DMS53 treated with DMSO at 0.1 percent for 48 hours (cell line): Measurements from ENCODE around the gene POLA2.
"Not testable (repeated sequence)": the region's sequence is repeated elsewhere in the genome, so short reads cannot be mapped to it uniquely, and the experiment has no call there.

Source experiments
- DNase-seq: peaks from one replicate; lab custom pipeline; 2025; ENCODE audit not compliant: unreplicated experiment; lab: John Stamatoyannopoulos, UW

POLA2 gene, protein sequence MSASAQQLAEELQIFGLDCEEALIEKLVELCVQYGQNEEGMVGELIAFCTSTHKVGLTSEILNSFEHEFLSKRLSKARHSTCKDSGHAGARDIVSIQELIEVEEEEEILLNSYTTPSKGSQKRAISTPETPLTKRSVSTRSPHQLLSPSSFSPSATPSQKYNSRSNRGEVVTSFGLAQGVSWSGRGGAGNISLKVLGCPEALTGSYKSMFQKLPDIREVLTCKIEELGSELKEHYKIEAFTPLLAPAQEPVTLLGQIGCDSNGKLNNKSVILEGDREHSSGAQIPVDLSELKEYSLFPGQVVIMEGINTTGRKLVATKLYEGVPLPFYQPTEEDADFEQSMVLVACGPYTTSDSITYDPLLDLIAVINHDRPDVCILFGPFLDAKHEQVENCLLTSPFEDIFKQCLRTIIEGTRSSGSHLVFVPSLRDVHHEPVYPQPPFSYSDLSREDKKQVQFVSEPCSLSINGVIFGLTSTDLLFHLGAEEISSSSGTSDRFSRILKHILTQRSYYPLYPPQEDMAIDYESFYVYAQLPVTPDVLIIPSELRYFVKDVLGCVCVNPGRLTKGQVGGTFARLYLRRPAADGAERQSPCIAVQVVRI

DNA sequence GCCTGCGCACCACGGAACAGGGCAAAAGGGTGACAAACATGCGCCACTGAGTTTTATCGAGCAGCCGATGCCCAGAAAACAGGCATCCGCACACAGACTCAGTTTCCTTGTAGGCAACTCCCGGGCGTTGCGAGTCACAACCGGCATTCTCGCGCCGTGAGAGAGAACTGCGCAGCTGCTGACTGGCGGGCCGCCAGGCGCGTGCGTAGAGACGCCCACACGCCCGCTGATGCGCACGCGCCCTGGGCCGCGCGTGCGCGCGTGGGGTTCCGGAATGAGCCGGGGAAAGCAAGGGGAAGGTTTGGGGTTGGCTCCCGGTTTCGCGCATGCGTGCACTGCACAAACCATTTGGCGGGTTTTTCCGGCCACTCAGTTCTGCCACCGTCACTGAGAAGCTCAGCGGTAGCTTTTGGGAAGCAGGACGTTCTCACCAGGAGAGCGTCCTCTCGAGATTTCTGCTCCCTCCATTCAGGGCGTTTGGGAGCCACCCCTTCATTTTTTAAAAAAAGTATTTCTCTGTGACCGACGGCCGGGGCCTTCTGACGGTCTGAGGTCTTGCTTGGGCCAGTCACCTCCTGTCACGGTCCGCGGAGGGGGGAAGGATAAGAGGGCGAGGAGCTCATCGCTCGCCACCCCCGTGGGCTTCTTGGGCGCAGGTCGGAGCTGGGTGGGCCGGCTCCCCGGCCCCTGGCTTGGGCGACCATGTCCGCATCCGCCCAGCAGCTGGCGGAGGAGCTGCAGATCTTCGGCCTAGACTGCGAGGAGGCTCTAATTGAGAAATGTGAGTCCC is at the start of gene POLA2:
Gene POLA2 (plus strand): TSS at position 372 of the 790 bp plus-strand sequence. CDS start 331 bp downstream, at position 703.
- DNase-seq: peak; percentile 92

DNA sequence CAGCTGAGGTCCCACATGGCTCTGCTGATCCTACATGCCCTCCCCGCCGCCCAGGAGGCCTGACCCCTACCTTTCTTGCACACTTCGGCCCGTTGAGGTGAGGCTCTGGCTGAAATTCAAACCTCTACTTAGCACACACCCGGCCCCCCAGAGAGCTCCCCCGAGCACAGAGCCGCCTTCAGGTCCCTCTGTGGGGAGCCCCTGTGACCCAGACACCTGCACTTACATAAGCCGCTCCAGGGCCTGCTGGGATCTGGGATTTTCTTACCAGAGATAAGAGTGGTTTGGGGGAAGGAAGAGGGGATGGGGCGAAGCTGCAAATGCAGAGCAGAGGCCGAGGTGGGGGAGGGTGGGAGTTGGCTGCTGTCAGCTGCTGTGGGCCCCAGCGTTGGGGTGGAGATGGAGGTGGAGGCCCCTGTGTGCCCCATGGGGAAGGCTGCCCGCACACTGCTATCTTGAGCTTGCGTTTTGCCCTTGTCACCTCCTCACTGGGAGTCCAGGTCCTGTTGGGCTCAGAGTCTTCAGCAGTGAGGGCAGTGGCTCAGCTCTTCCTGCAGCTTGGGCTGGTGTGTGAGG is 49.4 kb upstream of the POLA2 start:
- no peak for DNase-seq

DNA sequence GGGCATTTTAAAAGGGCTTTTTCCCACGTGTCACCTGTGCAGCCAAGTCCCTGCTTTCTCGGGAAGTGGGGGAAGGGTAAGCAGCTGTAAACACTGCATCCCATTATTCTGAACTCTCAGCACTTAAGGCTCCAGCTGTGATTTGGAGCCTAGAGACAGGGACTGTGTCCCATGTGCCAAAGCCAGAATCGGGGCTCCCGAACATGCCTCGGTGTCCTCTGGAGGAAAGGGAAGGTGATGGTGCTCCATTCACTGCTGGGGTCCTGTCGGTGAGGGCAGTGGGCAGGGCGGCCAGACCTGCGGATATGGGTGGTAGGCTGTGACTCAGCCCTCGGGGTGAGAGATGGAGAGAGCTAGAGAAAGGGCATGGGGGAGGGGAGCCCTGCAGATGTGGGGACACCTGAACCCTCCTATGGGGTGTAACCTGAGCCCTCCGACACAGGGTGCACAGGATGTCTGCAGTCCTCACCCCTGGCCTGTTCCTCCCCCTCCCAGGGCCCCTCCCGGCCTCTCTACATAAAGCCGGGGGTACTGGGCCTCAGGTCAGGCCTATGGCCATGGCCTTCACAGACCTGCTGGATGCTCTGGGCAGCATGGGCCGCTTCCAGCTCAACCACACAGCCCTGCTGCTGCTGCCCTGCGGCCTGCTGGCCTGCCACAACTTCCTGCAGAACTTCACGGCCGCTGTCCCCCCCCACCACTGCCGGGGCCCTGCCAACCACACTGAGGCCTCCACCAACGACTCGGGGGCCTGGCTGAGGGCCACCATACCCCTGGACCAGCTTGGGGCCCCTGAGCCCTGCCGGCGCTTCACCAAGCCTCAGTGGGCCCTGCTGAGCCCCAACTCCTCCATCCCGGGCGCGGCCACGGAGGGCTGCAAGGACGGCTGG is 48.2 kb upstream of the POLA2 start:
- DNase-seq: peak; percentile 9

DNA sequence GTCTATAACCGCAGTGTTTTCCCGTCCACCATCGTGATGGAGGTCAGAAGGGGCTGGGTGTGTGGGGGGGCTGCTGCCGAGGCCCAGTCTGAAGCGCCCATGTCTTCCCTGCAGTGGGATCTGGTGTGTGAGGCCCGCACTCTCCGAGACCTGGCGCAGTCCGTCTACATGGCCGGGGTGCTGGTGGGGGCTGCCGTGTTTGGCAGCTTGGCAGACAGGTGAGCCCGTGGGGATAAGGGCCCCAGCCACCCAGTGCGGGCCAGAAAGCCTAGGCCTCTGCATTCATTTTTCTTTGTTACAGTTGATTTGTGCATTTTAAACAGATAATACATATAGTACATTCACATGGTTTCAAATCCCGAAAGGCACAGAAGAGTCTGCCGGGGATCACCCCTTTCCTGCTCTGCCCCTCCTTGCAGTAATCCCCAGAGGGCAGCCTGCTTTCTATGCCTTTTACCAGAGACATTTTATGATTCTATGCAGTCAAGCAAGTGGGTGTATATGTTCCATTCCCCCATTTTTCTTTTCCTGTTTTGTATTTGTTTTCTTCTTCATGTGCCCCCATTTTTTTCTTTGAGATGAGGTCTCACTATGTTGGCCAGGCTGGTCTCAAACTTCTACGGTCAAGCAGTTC is 47.4 kb upstream of the POLA2 start:
- no peak for DNase-seq

DNA sequence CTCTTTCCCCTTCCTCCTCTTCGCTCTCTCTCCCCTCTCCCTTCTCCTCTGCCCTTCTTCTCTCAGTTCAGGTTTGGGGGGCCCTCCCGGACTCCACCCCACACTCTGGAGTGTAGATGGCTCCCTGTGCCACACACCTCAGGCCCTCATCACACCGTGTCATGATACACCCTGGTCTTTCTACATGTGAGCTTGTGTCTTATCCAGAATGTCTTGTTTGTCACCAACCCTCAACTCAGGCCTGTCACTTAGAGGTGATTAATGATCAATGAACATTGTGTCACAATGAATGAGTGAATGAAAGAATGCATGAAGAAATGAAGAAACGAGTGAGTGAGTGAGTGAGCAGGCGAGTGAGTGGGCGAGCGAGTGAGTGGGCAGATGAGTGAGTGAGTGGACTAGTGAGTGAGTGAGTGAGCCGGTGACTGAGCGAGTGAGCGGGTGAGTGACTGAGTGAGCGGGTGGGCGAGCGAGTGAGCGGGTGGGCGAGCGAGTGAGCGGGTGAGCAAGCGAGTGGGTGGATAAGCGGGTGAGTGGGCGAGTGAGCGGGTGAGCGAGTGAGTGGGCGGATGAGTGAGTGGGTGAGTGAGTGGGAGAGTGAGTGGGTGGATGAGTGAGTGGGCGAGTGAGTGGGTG is 46.2 kb upstream of the POLA2 start:
- DNase-seq: no peak

DNA sequence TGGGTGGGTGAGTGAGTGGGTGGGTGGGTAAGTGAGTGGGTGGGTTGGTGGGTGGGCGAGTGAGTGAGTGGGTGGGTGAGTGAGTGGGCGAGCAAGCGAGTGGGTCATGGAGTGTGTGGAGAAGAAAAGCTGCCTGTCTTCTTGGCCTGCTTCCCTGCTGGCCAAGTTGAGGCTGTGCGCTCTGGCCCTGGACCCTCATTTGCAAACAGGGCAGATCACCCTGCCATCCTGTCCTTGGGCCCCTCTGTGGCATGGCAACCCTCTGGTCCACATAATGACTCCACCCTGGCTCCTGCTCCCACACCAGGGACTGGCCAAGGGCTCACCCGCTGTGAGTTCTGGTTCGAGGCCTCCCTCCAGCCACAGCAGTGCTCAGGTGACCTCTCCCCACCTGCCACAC is 44.9 kb upstream of the POLA2 start:
- no peak for DNase-seq

DNA sequence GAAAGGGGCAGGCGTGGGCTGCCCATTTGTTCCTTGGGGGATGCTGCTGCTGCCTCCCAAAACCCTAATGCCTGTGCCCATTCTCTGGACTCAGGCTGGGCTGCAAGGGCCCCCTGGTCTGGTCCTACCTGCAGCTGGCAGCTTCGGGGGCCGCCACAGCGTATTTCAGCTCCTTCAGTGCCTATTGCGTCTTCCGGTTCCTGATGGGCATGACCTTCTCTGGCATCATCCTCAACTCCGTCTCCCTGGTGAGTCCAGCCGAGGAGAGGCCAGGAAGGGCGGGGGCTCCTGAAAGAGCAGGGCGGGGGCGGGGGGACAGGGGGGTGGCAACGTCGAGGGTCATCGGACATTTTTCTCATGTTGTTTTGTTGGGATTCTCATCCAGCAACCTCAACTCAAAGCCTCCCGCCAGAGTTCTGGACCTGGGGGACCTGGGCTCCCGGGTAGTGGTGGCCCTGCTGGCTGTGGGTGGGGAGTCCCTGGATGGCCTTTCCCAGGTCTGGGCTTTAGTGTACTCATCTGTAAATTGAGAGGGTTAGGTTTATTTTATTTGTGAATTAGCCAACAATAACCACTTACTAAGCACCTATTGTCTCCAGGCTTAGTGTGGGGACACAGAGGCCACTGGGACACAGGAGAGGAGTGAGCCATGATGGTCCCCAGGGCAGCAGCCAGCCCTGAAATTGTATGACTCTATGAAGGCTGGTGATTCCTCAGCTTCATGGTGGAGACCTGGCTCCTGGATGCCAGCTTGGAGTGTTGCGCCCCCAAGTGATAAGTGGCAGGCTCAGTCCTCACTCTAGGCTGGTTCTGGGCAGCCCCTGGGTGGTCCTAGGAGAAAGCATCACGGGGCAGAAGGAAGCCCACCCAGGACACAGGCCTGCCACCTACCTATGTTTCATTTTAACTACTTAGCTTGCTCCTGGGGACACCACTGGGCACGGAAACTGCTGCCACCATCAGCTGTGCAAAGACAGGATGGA is 44.0 kb upstream of the POLA2 start:
- DNase-seq: no peak

DNA sequence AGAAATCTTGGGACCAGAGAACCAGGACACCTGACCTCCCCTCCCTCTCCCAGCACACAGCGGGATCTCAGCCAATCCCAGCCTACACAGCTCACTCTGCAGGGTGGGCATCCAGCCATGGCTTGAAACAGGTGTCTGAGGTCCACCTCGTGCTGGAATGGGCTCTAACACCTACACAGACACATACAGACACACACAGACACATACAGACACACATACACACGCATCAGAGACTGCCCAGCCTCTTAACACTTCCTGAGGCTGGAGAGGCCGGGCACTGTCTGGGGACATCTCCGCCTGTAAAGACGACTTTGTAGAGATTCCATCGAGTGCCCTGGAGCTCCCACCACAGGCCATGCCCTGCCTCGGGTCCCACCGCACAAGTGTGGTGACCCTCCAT is 43.3 kb upstream of the POLA2 start:
- DNase-seq: no peak

DNA sequence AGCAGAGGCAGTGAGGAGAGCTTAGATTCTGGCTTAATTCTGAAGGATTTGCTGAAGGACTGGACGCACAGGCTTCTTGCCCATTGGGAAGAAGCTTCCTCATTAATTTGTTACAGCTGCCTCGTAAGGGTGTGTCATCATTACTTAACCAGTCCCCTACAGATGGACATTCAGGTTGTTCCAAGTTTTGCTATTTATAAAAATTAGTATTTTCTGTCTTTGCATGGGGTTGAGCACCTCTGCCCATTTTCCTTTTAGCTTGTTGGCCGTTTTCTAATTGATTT is 41.9 kb upstream of the POLA2 start:
- DNase-seq: no peak

DNA sequence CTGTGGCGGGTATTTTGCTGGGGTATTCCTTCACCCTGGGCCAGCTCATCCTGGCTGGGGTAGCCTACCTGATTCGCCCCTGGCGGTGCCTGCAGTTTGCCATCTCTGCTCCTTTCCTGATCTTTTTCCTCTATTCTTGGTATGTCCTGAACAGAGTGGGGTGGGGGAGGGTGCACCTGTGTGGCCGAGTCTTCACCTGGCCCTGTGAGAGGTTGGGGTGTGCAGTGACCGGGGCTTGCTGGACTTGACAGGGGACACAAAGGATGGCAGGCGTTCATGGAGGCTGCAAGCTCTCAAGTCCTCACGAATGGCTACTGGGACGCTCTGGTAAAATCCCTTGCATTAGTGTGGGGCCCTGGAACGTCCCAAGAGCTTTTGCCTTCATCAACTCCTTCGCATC is 40.7 kb upstream of the POLA2 start:
- DNase-seq: no peak

DNA sequence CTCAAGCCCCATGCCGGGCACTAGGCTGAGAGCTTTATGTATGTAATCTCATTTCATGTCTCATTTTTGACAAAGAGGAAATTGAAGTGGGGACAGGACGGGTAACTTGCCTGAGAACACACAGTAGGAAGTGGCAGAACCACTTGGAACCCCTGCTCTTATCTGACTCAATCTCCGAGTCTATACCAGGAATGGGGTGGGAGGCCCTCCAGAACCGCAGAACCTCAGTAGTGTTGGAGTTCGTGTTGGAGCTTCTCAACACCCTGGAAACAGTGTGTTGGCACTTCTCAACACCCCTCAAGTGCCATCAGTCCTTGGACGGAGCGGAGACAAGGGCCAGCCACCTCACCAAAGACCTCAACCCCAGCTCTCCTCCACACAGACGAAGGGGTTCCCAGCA is 38.8 kb upstream of the POLA2 start:
- DNase-seq: no peak

DNA sequence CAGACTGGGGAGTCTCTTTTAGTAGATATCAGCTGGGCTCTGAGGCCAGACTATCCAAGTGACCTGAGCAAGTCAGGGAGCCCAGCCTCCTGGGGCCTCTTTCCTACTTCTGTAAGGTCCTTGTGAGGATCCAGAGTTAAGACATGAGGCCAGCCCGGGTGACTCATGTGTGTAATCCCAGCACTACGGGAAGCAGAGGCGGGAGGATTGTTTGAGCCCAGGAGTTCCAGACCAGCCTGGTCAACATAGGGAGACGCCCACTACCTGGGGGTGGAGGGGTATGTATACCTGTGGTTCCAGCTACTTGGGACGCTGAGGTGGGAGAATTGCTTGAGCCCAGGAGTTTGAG is 36.9 kb upstream of the POLA2 start:
- DNase-seq: no peak

DNA sequence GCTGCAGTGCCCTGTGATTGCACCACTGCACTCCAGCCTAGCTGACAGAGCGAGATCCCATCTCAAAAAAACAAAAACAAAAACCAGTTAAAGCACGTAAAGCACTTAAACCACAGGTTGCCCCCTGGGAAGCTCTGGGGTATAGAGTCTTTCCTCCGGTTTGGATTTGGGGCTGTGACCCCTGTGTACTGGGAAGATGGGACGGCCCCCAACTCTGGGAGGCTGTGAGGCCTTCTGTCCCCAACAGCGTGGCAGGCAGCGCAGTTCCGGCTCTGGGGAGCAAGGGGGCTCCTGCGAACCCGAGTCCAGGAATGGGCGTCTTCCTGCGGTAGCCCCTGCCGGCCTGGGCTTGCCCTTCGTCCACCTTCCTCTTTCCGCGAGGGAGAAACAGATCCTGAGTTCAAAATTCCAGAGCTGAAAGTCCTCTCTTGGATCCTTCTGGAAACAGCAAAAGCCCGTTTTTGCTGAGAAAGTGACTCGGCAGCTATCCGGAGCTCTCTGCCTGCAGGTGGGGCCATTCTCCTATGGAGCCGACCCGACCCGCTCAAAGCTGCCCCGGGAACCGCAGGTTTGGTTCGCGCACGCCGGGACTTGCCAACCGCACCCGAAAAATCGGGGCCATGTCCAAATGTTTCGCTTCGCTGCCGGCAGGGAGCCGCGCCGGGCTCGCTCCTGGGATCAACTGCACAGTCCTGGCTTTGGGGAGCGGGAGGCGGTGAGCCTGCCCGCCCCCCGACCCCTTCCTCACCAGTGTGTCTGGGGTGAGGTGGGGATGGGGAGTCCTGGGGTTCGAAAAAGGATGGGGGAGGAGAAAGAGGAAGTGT is 36.3 kb upstream of the POLA2 start:
- peak; percentile 45 for DNase-seq

DNA sequence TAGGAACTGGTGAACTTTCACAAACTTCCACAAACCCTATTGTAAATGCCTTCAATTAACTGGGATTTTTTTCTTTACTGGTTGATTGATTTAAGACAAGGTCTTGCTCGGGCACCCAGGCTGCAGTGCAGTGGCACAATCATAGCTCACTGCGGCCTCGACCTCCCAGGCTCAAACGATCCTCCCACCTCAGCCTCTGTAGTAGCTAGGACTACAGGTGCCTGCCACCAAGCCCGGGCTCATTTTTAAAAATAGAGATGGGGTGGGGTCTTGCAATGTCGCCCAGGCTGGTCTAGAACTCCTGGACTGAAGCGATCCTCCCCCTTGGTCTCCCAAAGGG is 35.7 kb upstream of the POLA2 start:
- DNase-seq: no peak

DNA sequence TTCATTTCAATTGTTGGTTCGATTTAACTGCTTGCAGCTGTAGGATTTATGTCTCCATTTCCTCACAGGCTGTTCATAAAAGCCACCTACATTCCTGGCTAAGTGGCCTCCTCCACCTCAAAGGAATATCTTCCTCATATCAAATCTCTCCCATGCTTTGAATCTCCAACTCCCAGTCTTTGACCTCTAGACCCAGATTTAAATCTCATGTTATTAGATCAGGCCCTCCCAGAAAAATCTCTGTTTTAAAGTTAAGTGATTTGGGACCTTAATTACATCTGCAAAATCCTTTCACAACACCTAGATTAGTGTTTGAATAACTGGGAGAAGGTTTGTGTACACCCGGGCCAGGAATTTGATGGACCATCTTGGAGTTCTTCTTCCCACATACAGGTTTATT is 33.9 kb upstream of the POLA2 start:
- DNase-seq: no peak

DNA sequence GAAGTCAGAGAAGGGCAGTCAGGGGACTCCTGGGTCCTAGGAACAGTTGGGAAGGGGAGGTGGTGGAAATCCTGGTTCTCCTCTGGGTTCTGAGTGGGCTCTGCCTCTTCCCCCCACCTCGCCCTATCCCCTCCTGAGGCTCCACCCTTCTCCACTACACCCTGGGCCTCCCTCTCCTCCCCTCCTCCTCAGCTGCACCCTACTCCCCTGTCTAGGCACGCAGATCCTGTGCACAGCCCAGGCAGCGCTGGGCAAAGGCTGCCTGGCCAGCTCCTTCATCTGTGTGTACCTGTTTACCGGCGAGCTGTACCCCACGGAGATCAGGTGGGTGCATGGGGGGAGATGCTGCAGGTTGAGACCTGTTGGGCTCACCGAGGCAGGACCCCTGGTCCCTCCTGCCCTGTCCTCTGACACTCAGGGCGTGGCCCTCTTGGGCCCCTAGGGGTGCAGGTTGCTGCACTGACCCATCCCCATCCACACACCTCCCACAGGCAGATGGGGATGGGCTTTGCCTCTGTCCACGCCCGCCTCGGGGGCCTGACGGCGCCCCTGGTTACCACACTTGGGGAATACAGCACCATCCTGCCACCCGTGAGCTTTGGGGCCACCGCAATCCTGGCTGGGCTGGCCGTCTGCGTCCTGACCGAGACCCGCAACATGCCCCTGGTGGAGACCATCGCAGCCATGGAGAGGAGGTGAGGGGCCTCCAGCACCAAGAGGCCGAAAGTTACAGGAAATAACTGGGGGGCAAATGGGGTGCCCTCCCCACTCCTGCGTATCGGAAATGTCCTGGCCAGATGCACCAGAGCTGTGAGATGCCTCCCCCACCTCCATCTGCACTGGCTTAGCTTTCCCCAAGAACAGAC is 25.3 kb upstream of the POLA2 start:
- DNase-seq: no peak

DNA sequence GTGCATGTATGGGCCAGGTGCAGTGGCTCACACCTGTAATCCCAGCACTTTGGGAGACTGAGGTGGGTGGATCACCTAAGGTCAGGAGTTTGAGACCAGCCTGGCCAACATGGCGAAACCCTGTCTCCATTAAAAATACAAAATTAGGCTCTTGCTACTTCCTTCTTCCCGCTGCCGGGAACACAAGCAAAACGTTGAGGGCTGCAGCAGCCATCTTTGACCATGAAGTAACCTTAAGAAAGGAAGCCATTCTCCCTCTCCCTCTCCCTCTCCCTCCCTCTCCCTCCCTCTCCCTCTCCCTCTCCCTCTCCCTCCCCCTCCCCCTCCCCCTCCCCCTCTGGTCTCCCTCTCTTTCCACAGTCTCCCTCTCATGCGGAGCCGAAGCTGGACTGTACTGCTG is 23.5 kb upstream of the POLA2 start:
- not testable (repeated sequence) for DNase-seq
